ENCODE data around the gene CYS1.
A peak's percentile ranks its signal among the peaks of the same experiment; 100 is the strongest.

Gene CYS1

GRCh38 chr2:10071595-10071994 lies 8.6 kb downstream of the CYS1 start:
- no peak for ATAC-seq

GRCh38 chr2:10071176-10071575 lies 9.0 kb downstream of the CYS1 start:
- ATAC-seq = no peak

GRCh38 chr2:10067881-10068280 lies 12.3 kb downstream of the CYS1 start:
- ATAC-seq = no peak

- ATAC-seq = no peak
These were observed 12.9 kb downstream of the CYS1 start for GRCh38 chr2:10067330-10067729.

GRCh38 chr2:10065773-10066055 lies 14.5 kb downstream of the CYS1 start:
- no peak for ATAC-seq

- ATAC-seq = no peak
These were observed 15.1 kb downstream of the CYS1 start for GRCh38 chr2:10064932-10065772.

GRCh38 chr2:10063566-10063965 lies 16.6 kb downstream of the CYS1 start:
- no peak for ATAC-seq

GRCh38 chr2:10062931-10063365 lies 17.3 kb downstream of the CYS1 start:
- ATAC-seq = no peak

- ATAC-seq = no peak
These were observed 18.8 kb downstream of the CYS1 start for GRCh38 chr2:10061221-10061925.

- no peak for ATAC-seq
These were observed 20.5 kb downstream of the CYS1 start for GRCh38 chr2:10059552-10060335.

- no peak for ATAC-seq
These were observed 21.2 kb downstream of the CYS1 start for GRCh38 chr2:10059016-10059351.

- no peak for ATAC-seq
These were observed 21.8 kb downstream of the CYS1 start for GRCh38 chr2:10058251-10059015.

GRCh38 chr2:10057231-10058107 lies 22.7 kb downstream of the CYS1 start:
- peak in 1 of 2 donors; percentile 36 for ATAC-seq

GRCh38 chr2:10056439-10056838 lies 23.8 kb downstream of the CYS1 start:
- ATAC-seq = no peak

- no peak for ATAC-seq
These were observed 25.2 kb downstream of the CYS1 start for GRCh38 chr2:10054976-10055375.

GRCh38 chr2:10054424-10054823 lies 25.8 kb downstream of the CYS1 start:
- no peak for ATAC-seq

GRCh38 chr2:10053351-10053750 lies 26.9 kb downstream of the CYS1 start:
- no peak for ATAC-seq

- no peak for ATAC-seq
These were observed 28.0 kb downstream of the CYS1 start for GRCh38 chr2:10052216-10052615.

- ATAC-seq = no peak
These were observed 31.6 kb downstream of the CYS1 start for GRCh38 chr2:10048501-10049171.

GRCh38 chr2:10047616-10048500 lies 32.4 kb downstream of the CYS1 start:
- no peak for ATAC-seq

All from activated CD4-positive, CD25-positive, alpha-beta regulatory T cell treated with anti-CD3 and anti-CD28 coated beads, Interleukin-2, amount 50 U/mL, for 24 hours (primary cell).